ENCODE results near the gene AGBL1.

- TF ChIP-seq CTCF (optimal IDR thresholded peaks at IDR 0.05 in 1 of 3, IDR thresholded peaks at IDR 0.05 in 1 of 3, conservative IDR thresholded peaks at IDR 0.05 in 1 of 3; ENCODE audit: extremely low read depth in 1 of 3, insufficient read depth in 2 of 3, low read length in 3 of 3): no peak
- TF ChIP-seq EZH2 (IDR thresholded peaks at IDR 0.05; ENCODE audit: low read length): no peak
Measured at GRCh38 chr15:86295511-86295910, 215.8 kb downstream of the AGBL1 start.
